ENCODE results near the gene INPP5E. TPM values are rescaled to one million over a fixed set of nuclear protein-coding genes. Genes with fewer than 3 reads are reported as not detected.
"Not testable (repeated sequence)": the region's sequence is repeated elsewhere in the genome, so short reads cannot be mapped to it uniquely, and the experiment has no call there.

INPP5E gene
- total and polyA plus RNA-seq, 10 donors, result 7.8 to 25.3 (median 17.3) TPM

DNA sequence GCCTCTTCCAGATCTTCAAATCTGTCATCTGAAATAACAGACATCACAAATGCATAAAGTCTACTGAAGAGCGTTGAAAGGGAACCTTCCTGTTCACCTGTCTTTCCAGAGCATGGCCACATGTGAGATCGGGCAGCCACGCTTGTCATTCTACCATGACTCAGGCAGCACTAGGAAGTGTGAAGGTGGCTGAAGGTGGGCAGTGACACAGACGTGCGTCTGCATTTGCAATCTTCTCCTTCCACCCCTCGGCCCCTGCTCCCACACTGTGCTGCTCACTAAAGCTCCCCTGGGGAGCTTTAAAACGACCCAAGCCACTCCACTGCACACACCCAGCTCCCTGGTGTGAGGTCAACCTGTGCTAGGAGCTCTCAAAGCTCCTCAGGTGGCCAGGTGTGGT, 31.7 kb downstream of the INPP5E start:
- WGBS, 5 donors, result 78 to 85% (median 83%) methylated on average over 7 of the region's 7 CpGs
- H3K4me3 ChIP-seq, result no peak overlapping the region
- TF ChIP-seq CTCF (IDR thresholded peaks at IDR 0.05 in 8 of 11, conservative IDR thresholded peaks at IDR 0.05 in 3 of 11) (no peak), POLR2A (IDR thresholded peaks at IDR 0.05) (no peak), POLR2AphosphoS5 (IDR thresholded peaks at IDR 0.05) (no peak)
- DNase-seq, result no peak
- H3K4me1 ChIP-seq, result peaks cover 29 to 91% (median 61%) of the 10 kb centered on the region in 6 donors
- intact Hi-C loops (cut with DNase I; ENCODE audit: low total_unique reads), result no loop called here
- H3K9me3 ChIP-seq, result no peaks in the 10 kb centered on the region
- H3K27ac ChIP-seq, result no peak overlapping the region
- no peaks in the 10 kb centered on the region for H3K27me3 ChIP-seq (replicated peaks in 1 of 7)
- H3K36me3 ChIP-seq, result peaks cover 4 to 61% (median 40%) of the 10 kb centered on the region in 6 donors

DNA sequence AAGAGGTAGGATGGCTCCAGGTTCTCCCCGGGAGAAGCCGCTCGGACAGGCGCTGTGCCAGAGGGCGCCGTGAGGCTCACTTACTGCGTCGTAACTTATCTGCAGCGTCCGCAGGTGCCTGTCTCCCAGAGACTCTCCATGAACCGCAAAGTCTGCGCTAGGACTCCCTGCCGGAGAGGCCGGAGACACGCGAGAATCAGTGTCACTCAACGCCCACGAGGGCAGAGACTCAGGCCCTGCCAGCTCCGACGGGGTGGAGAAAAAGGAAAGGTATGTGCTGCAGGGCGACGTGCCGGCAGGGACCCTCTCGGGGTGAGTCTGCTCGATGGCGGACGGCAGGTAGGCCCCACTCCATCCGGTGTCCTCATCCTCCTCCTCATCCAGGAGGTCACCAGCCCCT, 32.6 kb downstream of the INPP5E start:
- H3K4me3 ChIP-seq; H3K27ac ChIP-seq; H3K9me3 ChIP-seq; DNase-seq; intact Hi-C loops (cut with DNase I; ENCODE audit: low total_unique reads); H3K27me3 ChIP-seq (replicated peaks in 1 of 7): not testable (repeated sequence)
- TF ChIP-seq POLR2AphosphoS5 (IDR thresholded peaks at IDR 0.05), result peak in 1 of 3 donors; percentile 15
- 95 to 98% (median 96%) methylated on average over 25 to 28 of the region's 28 CpGs for WGBS, 5 donors
- Histone ChIP-seq H3K4me1 (peaks cover 29 to 87% (median 57%) of the 10 kb centered on the region in 6 donors), H3K36me3 (peaks cover 0 to 60% (median 37%) of the 10 kb centered on the region in 6 donors)

- H3K27me3 ChIP-seq (replicated peaks in 1 of 7); H3K9me3 ChIP-seq; intact Hi-C loops (cut with DNase I; ENCODE audit: low total_unique reads); H3K4me3 ChIP-seq; H3K27ac ChIP-seq; DNase-seq: not testable (repeated sequence)
- peaks cover 0 to 63% (median 37%) of the 10 kb centered on the region in 6 donors for H3K36me3 ChIP-seq
- H3K4me1 ChIP-seq, result peaks cover 18 to 78% (median 46%) of the 10 kb centered on the region in 6 donors
- 88 to 96% (median 90%) methylated on average over 10 of the region's 10 CpGs for WGBS, 5 donors
These were observed 33.7 kb downstream of the INPP5E start for GRCh38 chr9:136405904-136406303.

GRCh38 chr9:136405481-136405880, 34.2 kb downstream of the INPP5E start:
- no peak for DNase-seq
- Histone ChIP-seq H3K4me3 (no peak overlapping the region), H3K27ac (peak overlapping the region in 4 of 8 donors; percentile 28 to 87 (median 74)), H3K4me1 (peaks cover 21 to 78% (median 47%) of the 10 kb centered on the region in 6 donors), H3K9me3 (no peaks in the 10 kb centered on the region), H3K36me3 (peaks cover 0 to 63% (median 37%) of the 10 kb centered on the region in 6 donors), H3K27me3 (replicated peaks in 1 of 7) (no peaks in the 10 kb centered on the region)
- 79 to 90% (median 83%) methylated on average over 7 of the region's 7 CpGs for WGBS, 5 donors
- intact Hi-C loops (cut with DNase I; ENCODE audit: low total_unique reads), result no loop called here
- TF ChIP-seq POLR2A (IDR thresholded peaks at IDR 0.05) (no peak), CTCF (IDR thresholded peaks at IDR 0.05 in 8 of 11, conservative IDR thresholded peaks at IDR 0.05 in 3 of 11) (no peak), POLR2AphosphoS5 (IDR thresholded peaks at IDR 0.05) (no peak)

GRCh38 chr9:136404801-136405136, 34.9 kb downstream of the INPP5E start:
- H3K27ac ChIP-seq, result peak overlapping the region; percentile 16 to 87 (median 70)
- intact Hi-C loops (cut with DNase I; ENCODE audit: low total_unique reads), result no loop called here
- no peaks in the 10 kb centered on the region for H3K9me3 ChIP-seq
- peak overlapping the region in 1 of 8 donors; percentile 18 for H3K4me3 ChIP-seq
- TF ChIP-seq POLR2A (IDR thresholded peaks at IDR 0.05) (no peak), CTCF (IDR thresholded peaks at IDR 0.05 in 8 of 11, conservative IDR thresholded peaks at IDR 0.05 in 3 of 11) (no peak), POLR2AphosphoS5 (IDR thresholded peaks at IDR 0.05) (peak in 2 of 3 donors; percentile 27 to 42)
- peaks cover 22 to 81% (median 49%) of the 10 kb centered on the region in 6 donors for H3K4me1 ChIP-seq
- DNase-seq, result peak; percentile 75
- H3K36me3 ChIP-seq, result peaks cover 0 to 63% (median 37%) of the 10 kb centered on the region in 6 donors
- no peaks in the 10 kb centered on the region for H3K27me3 ChIP-seq (replicated peaks in 1 of 7)
- WGBS, 5 donors, result 68 to 87% (median 84%) methylated on average over 14 of the region's 14 CpGs
